COR-L47 (cell line): Measurements from ENCODE around the gene LURAP1L.

Experiments used
- DNase-seq: peaks from one replicate; lab custom pipeline; 2025; lab: John Stamatoyannopoulos, UW

The LURAP1L gene

GRCh38 chr9:12776513-12777055 lies 1.8 kb downstream of the LURAP1L start:
- DNase-seq = no peak

GRCh38 chr9:12777121-12778022 lies 2.6 kb downstream of the LURAP1L start:
- DNase-seq = no peak

GRCh38 chr9:12778389-12778788 lies 3.6 kb downstream of the LURAP1L start:
- DNase-seq = no peak

- no peak for DNase-seq
Observed at GRCh38 chr9:12781226-12781733, 6.5 kb downstream of the LURAP1L start.

- no peak for DNase-seq
Observed at GRCh38 chr9:12783767-12784460, 9.1 kb downstream of the LURAP1L start.

GRCh38 chr9:12784461-12785259 lies 9.8 kb downstream of the LURAP1L start:
- DNase-seq = no peak

- no peak for DNase-seq
Observed at GRCh38 chr9:12785260-12785770, 10.5 kb downstream of the LURAP1L start.

- DNase-seq = no peak
Observed at GRCh38 chr9:12785941-12786340, 11.1 kb downstream of the LURAP1L start.

GRCh38 chr9:12790001-12790400 lies 15.2 kb downstream of the LURAP1L start:
- DNase-seq = no peak

GRCh38 chr9:12790883-12791282 lies 16.1 kb downstream of the LURAP1L start:
- DNase-seq = no peak

- DNase-seq = no peak
Observed at GRCh38 chr9:12794101-12794799, 19.4 kb downstream of the LURAP1L start.

GRCh38 chr9:12796601-12797000 lies 21.8 kb downstream of the LURAP1L start:
- no peak for DNase-seq

GRCh38 chr9:12797037-12797436 lies 22.2 kb downstream of the LURAP1L start:
- DNase-seq = no peak

GRCh38 chr9:12798066-12798770 lies 23.4 kb downstream of the LURAP1L start:
- no peak for DNase-seq

GRCh38 chr9:12801187-12801586 lies 26.4 kb downstream of the LURAP1L start:
- no peak for DNase-seq

- DNase-seq = no peak
Observed at GRCh38 chr9:12801663-12802062, 26.8 kb downstream of the LURAP1L start.

- DNase-seq = no peak
Observed at GRCh38 chr9:12802093-12802492, 27.3 kb downstream of the LURAP1L start.

- DNase-seq = no peak
Observed at GRCh38 chr9:12808569-12808968, 33.7 kb downstream of the LURAP1L start.

- no peak for DNase-seq
Observed at GRCh38 chr9:12809720-12810119, 34.9 kb downstream of the LURAP1L start.

- DNase-seq = no peak
Observed at GRCh38 chr9:12811935-12812334, 37.1 kb downstream of the LURAP1L start.
